Measurements from ENCODE around the gene RAPSN. TPM values are rescaled to one million over a fixed set of nuclear protein-coding genes. Genes with fewer than 3 reads are reported as not detected.

The RAPSN gene
- total RNA-seq (ENCODE audit: low replicate concordance) = 0.19 and 0.39 TPM in 2 replicates
- long read RNA-seq = 0 reads

GRCh38 chr11:47448566-47449427, at the start of gene RAPSN:
Gene RAPSN (minus strand): TSS chr11:47449136. CDS start chr11:47448964, 172 bp downstream.
- no peak for TF ChIP-seq CTCF (conservative IDR thresholded peaks at IDR 0.05)
- no peaks in the 10 kb centered on the region for H3K4me1 Mint-ChIP-seq (ENCODE audit: unreplicated experiment)
- no peaks in the 10 kb centered on the region for H3K27me3 Mint-ChIP-seq
- H3K9me3 Mint-ChIP-seq = no peaks in the 10 kb centered on the region
- DNase-seq (ENCODE audit: extremely low spot score, unreplicated experiment) = no peak
- no peaks in the 10 kb centered on the region for H3K36me3 Mint-ChIP-seq
- H3K27ac Mint-ChIP-seq = no peak within 1 kb of the TSS
- H3K4me3 Mint-ChIP-seq = no peak within 1 kb of the TSS

DNA sequence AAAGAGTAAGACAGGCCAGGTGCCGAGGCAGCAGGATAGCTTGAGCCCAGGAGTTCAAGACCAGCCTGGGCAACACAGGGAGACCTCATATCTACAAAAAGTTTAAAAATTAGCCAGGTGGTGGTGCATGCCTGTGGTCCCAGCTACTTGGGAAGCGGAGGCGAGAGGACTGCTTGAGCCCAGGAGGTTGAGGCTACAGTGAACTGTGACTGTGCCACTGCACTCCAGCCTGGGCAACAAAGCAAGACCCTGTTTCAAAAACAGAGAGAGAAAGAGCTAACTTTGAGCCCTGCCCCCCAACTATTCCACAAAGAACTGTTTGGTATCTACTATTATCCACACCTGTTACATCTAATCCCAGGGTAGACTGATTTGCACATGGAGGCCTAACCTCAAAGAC, 49.2 kb upstream of the RAPSN start:
- Mint-ChIP-seq H3K27ac (no peak overlapping the region), H3K9me3 (no peaks in the 10 kb centered on the region), H3K4me1 (ENCODE audit: unreplicated experiment) (peaks cover 27% of the 10 kb centered on the region), H3K4me3 (no peak overlapping the region), H3K27me3 (no peaks in the 10 kb centered on the region), H3K36me3 (no peaks in the 10 kb centered on the region)
- DNase-seq (ENCODE audit: extremely low spot score, unreplicated experiment) = no peak
- no peak for TF ChIP-seq CTCF (conservative IDR thresholded peaks at IDR 0.05)

DNA sequence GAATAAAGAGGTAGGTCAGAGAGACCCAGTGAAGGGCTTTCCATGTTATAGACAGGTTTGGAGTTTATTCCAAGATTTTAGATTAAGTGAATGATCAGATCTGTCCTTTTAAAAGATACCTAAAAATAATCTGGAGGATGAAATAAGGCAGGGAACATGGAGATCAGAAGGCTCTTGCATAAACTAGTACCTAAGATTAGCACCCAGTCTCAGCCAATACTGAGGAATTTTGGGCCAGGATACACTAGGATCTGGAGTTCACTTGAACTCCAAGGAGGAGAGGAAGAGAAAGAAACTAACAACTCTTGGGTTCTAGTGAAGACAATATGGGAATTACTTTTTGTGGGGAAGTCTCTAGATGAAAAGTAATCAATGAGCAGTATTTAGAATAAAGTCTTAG, 47.9 kb upstream of the RAPSN start:
- H3K4me3 Mint-ChIP-seq = no peak overlapping the region
- H3K36me3 Mint-ChIP-seq = peaks cover 5% of the 10 kb centered on the region
- peaks cover 17% of the 10 kb centered on the region for H3K4me1 Mint-ChIP-seq (ENCODE audit: unreplicated experiment)
- DNase-seq (ENCODE audit: extremely low spot score, unreplicated experiment) = no peak
- no peaks in the 10 kb centered on the region for H3K27me3 Mint-ChIP-seq
- no peaks in the 10 kb centered on the region for H3K9me3 Mint-ChIP-seq
- no peak for TF ChIP-seq CTCF (conservative IDR thresholded peaks at IDR 0.05)
- no peak overlapping the region for H3K27ac Mint-ChIP-seq

- Mint-ChIP-seq H3K27ac (no peak overlapping the region), H3K4me1 (ENCODE audit: unreplicated experiment) (peaks cover 13% of the 10 kb centered on the region), H3K27me3 (no peaks in the 10 kb centered on the region), H3K9me3 (no peaks in the 10 kb centered on the region), H3K4me3 (no peak overlapping the region), H3K36me3 (peaks cover 8% of the 10 kb centered on the region)
- no peak for TF ChIP-seq CTCF (conservative IDR thresholded peaks at IDR 0.05)
- DNase-seq (ENCODE audit: extremely low spot score, unreplicated experiment) = no peak
Observed at GRCh38 chr11:47495856-47496217, 46.9 kb upstream of the RAPSN start.

DNA sequence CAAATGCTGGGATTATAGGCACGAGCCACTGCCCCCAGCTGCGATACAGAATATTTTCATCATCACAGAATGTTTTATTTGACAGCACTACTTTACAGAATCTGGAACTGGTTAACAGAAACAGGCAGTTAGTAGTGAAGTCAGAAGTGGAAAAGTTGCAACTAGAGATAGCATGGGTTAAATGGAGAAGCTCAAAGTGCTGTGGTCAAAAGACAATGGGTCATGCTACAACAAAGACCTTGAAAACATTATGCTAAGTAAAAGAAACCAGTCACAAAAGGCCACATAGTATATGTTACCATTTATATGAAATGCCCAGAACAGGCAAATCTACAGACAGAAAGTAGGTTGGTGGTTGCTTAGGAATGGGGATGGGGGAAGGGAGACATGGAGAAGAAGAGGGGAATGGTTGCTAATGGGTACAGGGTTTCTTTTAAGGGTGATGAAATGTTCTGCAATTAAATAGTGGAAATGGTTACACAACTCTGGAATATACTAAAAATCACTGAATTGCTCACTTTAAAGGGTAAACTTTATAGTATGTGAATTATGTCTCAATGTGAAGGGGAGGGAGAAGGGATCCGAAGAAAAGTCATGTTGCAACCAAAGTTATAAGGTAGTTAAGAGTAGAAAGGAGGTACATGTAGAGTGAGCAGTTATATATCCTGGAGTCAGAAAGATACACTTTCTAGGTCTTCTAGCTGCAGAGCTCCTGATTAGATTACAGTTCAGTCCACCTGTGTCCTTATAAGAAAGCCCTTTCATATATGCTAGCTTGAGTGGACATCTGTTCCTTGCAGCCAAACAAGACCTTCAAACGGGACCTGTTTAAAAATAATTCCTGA, 46.3 kb upstream of the RAPSN start:
- no peak for DNase-seq (ENCODE audit: extremely low spot score, unreplicated experiment)
- no peaks in the 10 kb centered on the region for H3K27me3 Mint-ChIP-seq
- H3K9me3 Mint-ChIP-seq = no peaks in the 10 kb centered on the region
- H3K27ac Mint-ChIP-seq = no peak overlapping the region
- peaks cover 8% of the 10 kb centered on the region for H3K36me3 Mint-ChIP-seq
- no peak overlapping the region for H3K4me3 Mint-ChIP-seq
- no peak for TF ChIP-seq CTCF (conservative IDR thresholded peaks at IDR 0.05)
- H3K4me1 Mint-ChIP-seq (ENCODE audit: unreplicated experiment) = peaks cover 6% of the 10 kb centered on the region
